IMR-90 (cell line): ENCODE data around the gene KCNJ4. TPM values are rescaled to one million over a fixed set of nuclear protein-coding genes. Genes with fewer than 3 reads are reported as not detected.

Experiments used
- ATAC-seq: fragments of 200-7000 bp; cut with Tn5 transposase; 2 replicates; pipeline ENCODE4 v1.9.1; 2020; ENCODE audit warnings: low read depth, mild to moderate bottlenecking, moderate library complexity
- BruUV-seq: library from RNA; stranded (reverse); fragments of 400-500 nt; replicated peaks from 2 replicates; lab custom pipeline; 2021; lab: Mats Ljungman, UMichigan
- CTCF ChIA-PET: fragments of 300-600 bp; formaldehyde crosslinking; extraction: SDS; loops from one replicate; lab custom pipeline; 2021; ENCODE audit warnings: antibody characterized with exemption; lab: Yijun Ruan, JAX
- POLR2A ChIA-PET: fragments of 300-600 bp; sonication (Branson Sonifier 250); formaldehyde crosslinking; loops from one replicate; lab custom pipeline; 2022; ENCODE audit warnings: antibody characterized with exemption; ENCODE audit not compliant: unreplicated experiment; lab: Charles Lee
- DNase-seq: peaks from one replicate; pipeline ENCODE4 v3.0.0; 2013
- H2AFZ ChIP-seq: replicated peaks from 2 replicates; pipeline ENCODE3; 2013; ENCODE audit warnings: low read length, mild to moderate bottlenecking; ENCODE audit not compliant: poor library complexity
- H2AK5ac ChIP-seq: 2 replicates; pipeline ENCODE4 v1.6.1; 2013; ENCODE audit warnings: low read depth, low read length, inconsistent platforms
- H2AK9ac ChIP-seq: replicated peaks from 2 replicates; pipeline ENCODE3; 2013; ENCODE audit warnings: mild to moderate bottlenecking, low read depth, low read length, moderate library complexity; ENCODE audit not compliant: poor library complexity
- H2BK120ac ChIP-seq: 2 replicates; pipeline ENCODE4 v1.6.1; 2013; ENCODE audit warnings: low read depth, low read length, inconsistent platforms
- H2BK15ac ChIP-seq: 3 replicates; pipeline ENCODE4 v1.6.1; 2013; ENCODE audit warnings: low read depth, low read length, inconsistent platforms
- H2BK20ac ChIP-seq: 2 replicates; pipeline ENCODE4 v1.6.1; 2013; ENCODE audit warnings: low read depth, mild to moderate bottlenecking, inconsistent platforms, low read length, moderate library complexity
- H2BK5ac ChIP-seq: 2 replicates; pipeline ENCODE4 v1.6.1; 2013; ENCODE audit warnings: mild to moderate bottlenecking, low read depth, low read length, inconsistent platforms; ENCODE audit not compliant: poor library complexity, severe bottlenecking
- H3K14ac ChIP-seq: replicated peaks from 2 replicates; pipeline ENCODE4 v1.6.1; 2013; ENCODE audit warnings: low read depth, low read length, inconsistent platforms
- H3K18ac ChIP-seq: 2 replicates; pipeline ENCODE4 v1.6.1; 2013; ENCODE audit warnings: low read depth, low read length, control low read depth
- H3K23ac ChIP-seq: 2 replicates; pipeline ENCODE4 v1.6.1; 2013; ENCODE audit warnings: low read depth, low read length, inconsistent platforms
- H3K27ac ChIP-seq: 2 replicates; pipeline ENCODE4 v1.5.1; 2013; ENCODE audit warnings: mild to moderate bottlenecking, control low read depth, low read length; ENCODE audit not compliant: insufficient read depth
- H3K27me3 ChIP-seq: 2 replicates; pipeline ENCODE4 v1.6.1; 2013; ENCODE audit warnings: low read length; ENCODE audit not compliant: control insufficient read depth, insufficient read depth
- H3K36me3 ChIP-seq: 2 replicates; pipeline ENCODE4 v1.6.1; 2013; ENCODE audit warnings: low read length, mixed read lengths; ENCODE audit not compliant: control insufficient read depth, insufficient read depth
- H3K4ac ChIP-seq: 2 replicates; pipeline ENCODE4 v1.6.1; 2013; ENCODE audit warnings: low read depth, low read length, inconsistent platforms
- H3K4me1 ChIP-seq: 2 replicates; pipeline ENCODE4 v1.6.1; 2013; ENCODE audit warnings: low read length, mixed read lengths; ENCODE audit not compliant: control insufficient read depth, insufficient read depth
- H3K4me2 ChIP-seq: 2 replicates; pipeline ENCODE4 v1.6.1; 2013; ENCODE audit warnings: low read depth, mild to moderate bottlenecking, control low read depth, low read length, moderate library complexity
- H3K4me3 ChIP-seq: 2 replicates; pipeline ENCODE4 v1.5.1; 2013; ENCODE audit warnings: low read depth, mild to moderate bottlenecking, control low read depth, low read length, moderate library complexity; ENCODE audit not compliant: insufficient read depth
- H3K56ac ChIP-seq: 2 replicates; pipeline ENCODE4 v1.6.1; 2013; ENCODE audit warnings: low read length, inconsistent platforms; ENCODE audit not compliant: insufficient read depth; ENCODE audit errors: extremely low read depth
- H3K79me1 ChIP-seq, 2 experiments: 2 replicates each; pipeline ENCODE4 v1.6.1; 2013; ENCODE audit warnings: low read length in 2 of 2, inconsistent platforms in 1 of 2, low read depth in 1 of 2
- H3K9ac ChIP-seq: 2 replicates; pipeline ENCODE4 v1.6.1; 2013; ENCODE audit warnings: low read depth, low read length, control low read depth
- H3K9me1 ChIP-seq: 2 replicates; pipeline ENCODE4 v1.6.1; 2013; ENCODE audit warnings: low read length, inconsistent platforms; ENCODE audit not compliant: insufficient read depth
- H3K9me3 ChIP-seq: 2 replicates; pipeline ENCODE4 v1.6.1; 2013; ENCODE audit warnings: low read length; ENCODE audit not compliant: control insufficient read depth, insufficient read depth
- H4K20me1 ChIP-seq: 2 replicates; pipeline ENCODE4 v1.6.1; 2013; ENCODE audit warnings: low read length, inconsistent platforms; ENCODE audit not compliant: insufficient read depth
- H4K5ac ChIP-seq: 2 replicates; pipeline ENCODE4 v1.6.1; 2013; ENCODE audit warnings: mild to moderate bottlenecking, low read depth, low read length, control low read depth
- H4K8ac ChIP-seq, 2 experiments: 2 replicates each; pipeline ENCODE4 v1.6.1; 2013; ENCODE audit warnings: low read depth in 2 of 2, low read length in 2 of 2, control low read depth in 1 of 2, inconsistent platforms in 1 of 2
- H4K91ac ChIP-seq: 2 replicates; pipeline ENCODE4 v1.6.1; 2013; ENCODE audit warnings: low read depth, low read length, inconsistent platforms; ENCODE audit not compliant: insufficient read depth
- BHLHE40 ChIP-seq: fragments of 150-350 bp; IDR thresholded peaks from 2 replicates; pipeline ENCODE4 v1.6.1; 2016; ENCODE audit warnings: mild to moderate bottlenecking, low read depth, low read length
- CEBPB ChIP-seq: IDR thresholded peaks from 2 replicates; pipeline ENCODE4 v1.6.1; 2012; ENCODE audit warnings: low read depth, low read length, improper control_type of control experiment
- CHD1 ChIP-seq: IDR thresholded peaks from 2 replicates; pipeline ENCODE4 v1.6.1; 2012; ENCODE audit warnings: low read depth, low read length, improper control_type of control experiment
- CTCF ChIP-seq: conservative IDR thresholded peaks from 2 replicates; pipeline ENCODE4 v1.5.1; 2012; ENCODE audit warnings: mild to moderate bottlenecking, low read depth, low read length, improper control_type of control experiment
- FOS ChIP-seq: fragments of 150-350 bp; IDR thresholded peaks from 2 replicates; pipeline ENCODE4 v1.6.1; 2016; ENCODE audit warnings: low read depth, low read length
- MAFK ChIP-seq: IDR thresholded peaks from 2 replicates; pipeline ENCODE4 v1.6.1; 2012; ENCODE audit warnings: low read depth, low read length, improper control_type of control experiment
- MAZ ChIP-seq: IDR thresholded peaks from 2 replicates; pipeline ENCODE4 v1.6.1; 2012; ENCODE audit warnings: low read depth, mild to moderate bottlenecking, low read length, improper control_type of control experiment, moderate library complexity, borderline replicate concordance
- MXI1 ChIP-seq: IDR thresholded peaks from 2 replicates; pipeline ENCODE4 v1.6.1; 2012; ENCODE audit warnings: low read depth, mild to moderate bottlenecking, low read length, moderate library complexity, borderline replicate concordance
- NFE2L2 ChIP-seq: fragments of 150-350 bp; IDR thresholded peaks from 2 replicates; pipeline ENCODE4 v1.6.1; 2016; ENCODE audit warnings: low read depth, mild to moderate bottlenecking, low read length
- POLR2A ChIP-seq: IDR thresholded peaks from 2 replicates; pipeline ENCODE4 v1.6.1; 2012; ENCODE audit warnings: mild to moderate bottlenecking, low read depth, low read length
- RAD21 ChIP-seq: IDR thresholded peaks from 2 replicates; pipeline ENCODE4 v1.6.1; 2012; ENCODE audit warnings: low read length, improper control_type of control experiment
- RCOR1 ChIP-seq: IDR thresholded peaks from 2 replicates; pipeline ENCODE4 v1.6.1; 2012; ENCODE audit warnings: mild to moderate bottlenecking, low read length, improper control_type of control experiment; ENCODE audit not compliant: insufficient replicate concordance
- RFX5 ChIP-seq: IDR thresholded peaks from 2 replicates; pipeline ENCODE4 v1.8.0; 2012; ENCODE audit warnings: low read depth, mild to moderate bottlenecking, low read length, moderate library complexity
- SMC3 ChIP-seq: fragments of 150-350 bp; IDR thresholded peaks from 2 replicates; pipeline ENCODE4 v1.6.1; 2016; ENCODE audit warnings: low read depth, mild to moderate bottlenecking, antibody characterized with exemption, low read length, moderate library complexity
- WGBS, 2 experiments: methylation state at CpG; one replicate each; pipeline versions ENCODE4 v1.1.5 to v1.1.7; 2013; ENCODE audit warnings: missing lambda C conversion rate in 2 of 2; ENCODE audit not compliant: insufficient read length in 1 of 2; ENCODE audit errors: extremely low coverage in 2 of 2; 5-methylcytosine and 5-hydroxymethylcytosine counted together
- dilution Hi-C: fragments of 300-500 bp; cut with HindIII; formaldehyde crosslinking; loops from one replicate; pipeline ENCODE4 v1.14.3; 2018; ENCODE audit warnings: low sequenced_read_pairs; ENCODE audit not compliant: unreplicated experiment
- in situ Hi-C: fragments of 300-500 bp; cut with MboI; formaldehyde crosslinking; loops from 3 replicates; pipeline ENCODE4 v1.14.3; 2019; ENCODE audit warnings: low sequenced_read_pairs, inconsistent platforms, mixed read lengths
- intact Hi-C: fragments of 100-400 bp; cut with micrococcal nuclease; formaldehyde crosslinking; loops from 2 replicates; pipeline ENCODE4 v1.10.0; 2022
- polyA plus RNA-seq, 3 experiments: library from polyadenylated mRNA; depleted of rRNA; stranded (reverse); fragments of >200 nt; gene quantifications; 2 replicates each; pipeline ENCODE4 v1.2.3, GENCODE V29; 2012; ENCODE audit warnings: low replicate concordance in 1 of 3
- total RNA-seq: library from RNA; depleted of rRNA; stranded (reverse); fragments of >200 nt; gene quantifications from 2 replicates; pipeline ENCODE4 v1.2.3, GENCODE V29; 2012
- TF ChIP-seq, protein P1 (sequence below): fragments of 150-350 bp; IDR thresholded peaks from 2 replicates; pipeline ENCODE4 v1.6.1; 2016; ENCODE audit warnings: low read depth, mild to moderate bottlenecking, low read length, moderate library complexity, borderline replicate concordance
- TF ChIP-seq, protein P2 (sequence below): fragments of 150-350 bp; IDR thresholded peaks from 2 replicates; pipeline ENCODE4 v1.6.1; 2017; ENCODE audit warnings: mild to moderate bottlenecking, antibody characterized with exemption, low read length, low read depth

Gene KCNJ4
- total and polyA plus RNA-seq, 2 of the 4 experiments (the other 2 are of a cell fraction) = not detected

DNA sequence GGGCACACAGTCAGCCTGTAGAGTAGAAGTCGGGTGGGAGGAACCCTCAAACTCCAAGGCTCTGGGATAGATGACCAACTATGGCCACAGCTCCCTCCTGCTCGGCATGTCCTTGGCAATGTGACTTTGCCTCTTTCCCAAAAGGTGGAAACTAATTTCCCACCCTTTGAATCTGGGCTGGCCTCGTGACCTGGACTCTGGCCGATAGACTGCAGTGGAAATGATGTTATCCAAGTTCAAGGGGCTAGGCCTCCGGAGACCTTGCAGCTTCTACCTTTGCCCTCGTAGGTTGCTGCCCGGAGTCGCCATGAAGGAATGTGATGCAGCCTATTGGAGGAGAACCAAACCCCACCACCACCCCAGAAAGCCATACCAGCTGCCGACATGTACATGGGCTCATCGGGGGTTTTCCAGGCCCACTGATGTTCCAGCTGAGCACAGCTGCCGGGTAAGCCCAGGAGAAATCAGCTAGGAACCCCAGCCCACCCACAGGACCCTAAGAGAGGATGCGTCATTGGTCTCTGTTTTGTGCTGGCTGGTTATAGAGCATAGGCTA, 30.4 kb downstream of the KCNJ4 start:
- Histone ChIP-seq H3K9me3 (no peaks in the 10 kb centered on the region), H3K23ac (no peak overlapping the region), H4K5ac (no peak overlapping the region), H3K27ac (no peak overlapping the region), H3K79me1 (no peaks in the 10 kb centered on the region), H3K4me2 (no peak overlapping the region), H3K4ac (no peak overlapping the region), H4K20me1 (no peaks in the 10 kb centered on the region; the same call in 1 of the 2 replicates), H2AFZ (peak overlapping the region; percentile 51), H2AK9ac (no peak overlapping the region), H2BK5ac (no peak overlapping the region), H3K27me3 (peaks cover 18% of the 10 kb centered on the region; the same call in 1 of the 2 replicates), H3K9ac (no peak overlapping the region), H3K14ac (no peak overlapping the region), H2BK120ac (no peak overlapping the region), H3K4me3 (no peak overlapping the region), H2AK5ac (no peak overlapping the region), H3K9me1 (no peaks in the 10 kb centered on the region), H4K8ac (no peak overlapping the region), H3K56ac (no peak overlapping the region), H4K91ac (no peak overlapping the region), H3K36me3 (no peaks in the 10 kb centered on the region), H3K4me1 (peaks cover 2% of the 10 kb centered on the region; the same call in 1 of the 2 replicates), H2BK20ac (no peak overlapping the region), H2BK15ac (no peak overlapping the region), H3K18ac (no peak overlapping the region)
- no peak for TF ChIP-seq CEBPB
- TF ChIP-seq RCOR1 = no peak
- TF ChIP-seq, protein P1, sequence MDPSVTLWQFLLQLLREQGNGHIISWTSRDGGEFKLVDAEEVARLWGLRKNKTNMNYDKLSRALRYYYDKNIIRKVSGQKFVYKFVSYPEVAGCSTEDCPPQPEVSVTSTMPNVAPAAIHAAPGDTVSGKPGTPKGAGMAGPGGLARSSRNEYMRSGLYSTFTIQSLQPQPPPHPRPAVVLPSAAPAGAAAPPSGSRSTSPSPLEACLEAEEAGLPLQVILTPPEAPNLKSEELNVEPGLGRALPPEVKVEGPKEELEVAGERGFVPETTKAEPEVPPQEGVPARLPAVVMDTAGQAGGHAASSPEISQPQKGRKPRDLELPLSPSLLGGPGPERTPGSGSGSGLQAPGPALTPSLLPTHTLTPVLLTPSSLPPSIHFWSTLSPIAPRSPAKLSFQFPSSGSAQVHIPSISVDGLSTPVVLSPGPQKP = no peak
- TF ChIP-seq POLR2A = no peak
- no peak for TF ChIP-seq BHLHE40
- TF ChIP-seq MAFK = no peak
- TF ChIP-seq NFE2L2 = no peak
- no peak for TF ChIP-seq SMC3
- TF ChIP-seq, protein P2, sequence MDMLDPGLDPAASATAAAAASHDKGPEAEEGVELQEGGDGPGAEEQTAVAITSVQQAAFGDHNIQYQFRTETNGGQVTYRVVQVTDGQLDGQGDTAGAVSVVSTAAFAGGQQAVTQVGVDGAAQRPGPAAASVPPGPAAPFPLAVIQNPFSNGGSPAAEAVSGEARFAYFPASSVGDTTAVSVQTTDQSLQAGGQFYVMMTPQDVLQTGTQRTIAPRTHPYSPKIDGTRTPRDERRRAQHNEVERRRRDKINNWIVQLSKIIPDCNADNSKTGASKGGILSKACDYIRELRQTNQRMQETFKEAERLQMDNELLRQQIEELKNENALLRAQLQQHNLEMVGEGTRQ = no peak
- TF ChIP-seq MAZ = no peak
- no peak for TF ChIP-seq RAD21
- TF ChIP-seq MXI1 = no peak
- no peak for TF ChIP-seq RFX5
- TF ChIP-seq CHD1 = no peak
- TF ChIP-seq CTCF = no peak
- TF ChIP-seq FOS = no peak
- CTCF ChIA-PET = no interaction called here
- in situ Hi-C loops = no loop called here
- intact Hi-C loops = no loop called here
- dilution Hi-C loops = no loop called here
- POLR2A ChIA-PET = interaction anchor here (0.6 kb wide), 1 partner anchor 9 kb away, joined by 3 read pairs; no protein-coding TSS in a partner anchor
- DNase-seq (no peak), ATAC-seq (no peak)
- BruUV-seq = no TSS peak
- WGBS, 2 experiments = no CpG with 5 or more reads among the region's 12 CpGs
